Measurements from ENCODE around the gene TBRG1. TPM values are rescaled to one million over a fixed set of nuclear protein-coding genes. Genes with fewer than 3 reads are reported as not detected.

The TBRG1 gene
- total and polyA plus RNA-seq, 2 experiments from 2014 or later, result 16.9 to 29.1 TPM

- Histone ChIP-seq H3K27ac (no peak overlapping the region), H3K4me3 (no peak overlapping the region), H3K4me1 (ENCODE audit: low read depth) (no peaks in the 10 kb centered on the region), H3K27me3 (peaks cover 12% of the 10 kb centered on the region), H3K9me3 (ENCODE audit: low read depth) (no peaks in the 10 kb centered on the region), H3K36me3 (no peaks in the 10 kb centered on the region)
- DNase-seq (ENCODE audit: low read depth in 1 of 2, low spot score in 1 of 2), result no peak
- TF ChIP-seq, protein P1, sequence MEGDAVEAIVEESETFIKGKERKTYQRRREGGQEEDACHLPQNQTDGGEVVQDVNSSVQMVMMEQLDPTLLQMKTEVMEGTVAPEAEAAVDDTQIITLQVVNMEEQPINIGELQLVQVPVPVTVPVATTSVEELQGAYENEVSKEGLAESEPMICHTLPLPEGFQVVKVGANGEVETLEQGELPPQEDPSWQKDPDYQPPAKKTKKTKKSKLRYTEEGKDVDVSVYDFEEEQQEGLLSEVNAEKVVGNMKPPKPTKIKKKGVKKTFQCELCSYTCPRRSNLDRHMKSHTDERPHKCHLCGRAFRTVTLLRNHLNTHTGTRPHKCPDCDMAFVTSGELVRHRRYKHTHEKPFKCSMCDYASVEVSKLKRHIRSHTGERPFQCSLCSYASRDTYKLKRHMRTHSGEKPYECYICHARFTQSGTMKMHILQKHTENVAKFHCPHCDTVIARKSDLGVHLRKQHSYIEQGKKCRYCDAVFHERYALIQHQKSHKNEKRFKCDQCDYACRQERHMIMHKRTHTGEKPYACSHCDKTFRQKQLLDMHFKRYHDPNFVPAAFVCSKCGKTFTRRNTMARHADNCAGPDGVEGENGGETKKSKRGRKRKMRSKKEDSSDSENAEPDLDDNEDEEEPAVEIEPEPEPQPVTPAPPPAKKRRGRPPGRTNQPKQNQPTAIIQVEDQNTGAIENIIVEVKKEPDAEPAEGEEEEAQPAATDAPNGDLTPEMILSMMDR (IDR thresholded peaks at IDR 0.05; ENCODE audit: low read depth, low read length), result no peak
These were observed 38.9 kb downstream of the TBRG1 start for GRCh38 chr11:124661553-124661952.

DNA sequence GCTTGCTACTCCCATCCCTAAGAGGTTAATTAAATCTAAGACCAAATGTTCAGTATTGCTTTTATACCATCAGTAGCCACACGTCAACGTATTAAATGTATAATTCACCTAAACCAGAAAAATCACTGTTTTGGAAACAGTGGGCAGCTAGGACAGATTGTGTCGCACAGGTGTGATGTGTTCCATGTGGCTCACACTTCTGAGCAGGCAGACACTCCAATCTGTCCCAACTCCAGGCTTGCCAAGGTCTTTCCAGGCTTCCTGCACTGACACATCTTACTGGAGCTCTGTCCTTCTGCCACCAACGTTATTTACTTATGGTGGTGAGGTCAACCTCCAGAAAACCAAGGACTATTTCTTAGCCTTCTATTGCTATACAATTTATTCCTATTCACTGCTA lies 39.4 kb downstream of the TBRG1 start:
- no peaks in the 10 kb centered on the region for H3K9me3 ChIP-seq (ENCODE audit: low read depth)
- TF ChIP-seq, protein P1 (IDR thresholded peaks at IDR 0.05; ENCODE audit: low read depth, low read length), result no peak
- H3K36me3 ChIP-seq, result no peaks in the 10 kb centered on the region
- no peak overlapping the region for H3K4me3 ChIP-seq
- peaks cover 13% of the 10 kb centered on the region for H3K27me3 ChIP-seq
- no peaks in the 10 kb centered on the region for H3K4me1 ChIP-seq (ENCODE audit: low read depth)
- DNase-seq (ENCODE audit: low read depth in 1 of 2, low spot score in 1 of 2), result no peak
- H3K27ac ChIP-seq, result no peak overlapping the region

- DNase-seq (ENCODE audit: low read depth in 1 of 2, low spot score in 1 of 2), result no peak
- TF ChIP-seq, protein P1 (IDR thresholded peaks at IDR 0.05; ENCODE audit: low read depth, low read length), result no peak
These were observed 41.2 kb downstream of the TBRG1 start for GRCh38 chr11:124663861-124664260.

GRCh38 chr11:124667601-124668000 lies 44.9 kb downstream of the TBRG1 start:
- no peak for DNase-seq (ENCODE audit: low read depth in 1 of 2, low spot score in 1 of 2)
- Histone ChIP-seq H3K36me3 (no peaks in the 10 kb centered on the region), H3K9me3 (ENCODE audit: low read depth) (no peaks in the 10 kb centered on the region), H3K4me1 (ENCODE audit: low read depth) (peaks cover 1% of the 10 kb centered on the region), H3K4me3 (no peak overlapping the region), H3K27me3 (peaks cover 58% of the 10 kb centered on the region), H3K27ac (no peak overlapping the region)
- TF ChIP-seq, protein P1 (IDR thresholded peaks at IDR 0.05; ENCODE audit: low read depth, low read length), result no peak

More at GRCh38 chr11:124663861-124664260, 41.2 kb downstream of the TBRG1 start:
- Histone ChIP-seq H3K27ac (no peak overlapping the region), H3K36me3 (no peaks in the 10 kb centered on the region), H3K9me3 (ENCODE audit: low read depth) (no peaks in the 10 kb centered on the region), H3K27me3 (peaks cover 28% of the 10 kb centered on the region), H3K4me3 (no peak overlapping the region), H3K4me1 (ENCODE audit: low read depth) (no peaks in the 10 kb centered on the region)

- no peak overlapping the region for H3K27ac ChIP-seq
- no peaks in the 10 kb centered on the region for H3K9me3 ChIP-seq (ENCODE audit: low read depth)
- DNase-seq (ENCODE audit: low read depth in 1 of 2, low spot score in 1 of 2), result peak; percentile 59 to 69
- H3K4me3 ChIP-seq, result no peak overlapping the region
- peaks cover 58% of the 10 kb centered on the region for H3K27me3 ChIP-seq
- H3K4me1 ChIP-seq (ENCODE audit: low read depth), result peaks cover 4% of the 10 kb centered on the region
- TF ChIP-seq, protein P1 (IDR thresholded peaks at IDR 0.05; ENCODE audit: low read depth, low read length), result peak; percentile 60
- no peaks in the 10 kb centered on the region for H3K36me3 ChIP-seq
These were observed 46.5 kb downstream of the TBRG1 start for GRCh38 chr11:124669193-124669592.

GRCh38 chr11:124670732-124671131 lies 48.1 kb downstream of the TBRG1 start:
- H3K9me3 ChIP-seq (ENCODE audit: low read depth), result no peaks in the 10 kb centered on the region
- peaks cover 4% of the 10 kb centered on the region for H3K4me1 ChIP-seq (ENCODE audit: low read depth)
- H3K4me3 ChIP-seq, result no peak overlapping the region
- H3K36me3 ChIP-seq, result no peaks in the 10 kb centered on the region
- peaks cover 60% of the 10 kb centered on the region for H3K27me3 ChIP-seq
- peak in 1 of 2 donors; percentile 62 for DNase-seq (ENCODE audit: low read depth in 1 of 2, low spot score in 1 of 2)
- H3K27ac ChIP-seq, result no peak overlapping the region
- TF ChIP-seq, protein P1 (IDR thresholded peaks at IDR 0.05; ENCODE audit: low read depth, low read length), result no peak
